ENCODE measurements around the gene PLEKHD1. TPM values are rescaled to one million over a fixed set of nuclear protein-coding genes. Genes with fewer than 3 reads are reported as not detected.

The PLEKHD1 gene
- total RNA-seq, 1 experiment from 2014 or later, result 1.2 TPM

DNA sequence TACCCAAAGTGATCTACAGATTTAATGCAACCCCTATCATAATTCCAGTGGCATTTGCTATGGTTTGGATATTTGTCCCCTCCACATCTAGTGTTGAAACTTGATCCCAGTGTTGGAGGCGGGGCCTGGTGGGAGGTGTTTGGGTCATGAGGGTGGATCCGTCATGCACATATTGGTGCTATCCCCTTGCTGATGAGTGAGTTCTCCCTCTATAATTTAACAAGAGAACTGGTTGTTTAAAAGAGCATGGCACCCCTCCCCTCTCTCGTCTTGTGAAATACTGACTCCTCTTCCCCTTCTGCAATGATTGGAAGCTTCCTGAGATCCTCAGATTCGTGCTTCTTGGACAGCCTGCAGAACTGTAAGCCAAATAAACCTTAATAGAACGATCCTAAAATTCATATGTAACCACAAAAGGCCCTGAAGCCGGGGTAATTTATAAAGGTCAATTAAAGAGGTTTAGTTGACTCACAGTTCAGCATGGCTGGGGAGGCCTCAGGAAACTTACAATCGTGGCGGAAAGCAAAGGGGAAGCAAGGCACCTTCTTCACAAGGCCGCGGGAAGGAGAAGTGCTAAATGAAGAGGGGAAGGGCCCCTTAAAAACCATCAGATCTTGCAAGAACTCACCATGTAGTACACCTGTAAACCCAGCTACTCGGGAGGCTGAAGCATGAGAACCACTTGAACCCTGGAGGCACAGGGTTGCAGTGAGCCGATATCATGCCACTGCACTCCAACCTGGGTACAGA, 44.8 kb upstream of the PLEKHD1 start:
- Histone ChIP-seq H3K27me3 (ENCODE audit: insufficient read depth, low read length) (no peaks in the 10 kb centered on the region), H3K9me2 (ENCODE audit: insufficient read depth) (no peaks in the 10 kb centered on the region), H3K36me3 (ENCODE audit: control insufficient read depth in 1 of 2, insufficient read depth in 2 of 2, low read length in 2 of 2) (peaks cover 0 to 5% of the 10 kb centered on the region in 2 experiments; a peak in 1 of 4 replicates), H3K4me3 (replicated peaks in 1 of 2; ENCODE audit: low read depth in 1 of 2, low read length in 2 of 2) (no peak overlapping the region), H3K4me1 (ENCODE audit: control insufficient read depth in 1 of 2, insufficient read depth in 2 of 2, low read length in 2 of 2) (peaks cover 0 to 6% of the 10 kb centered on the region in 2 experiments; a peak in 2 of 4 replicates), H3K9me3 (ENCODE audit: control insufficient read depth in 1 of 2, insufficient read depth in 1 of 2, low read depth in 1 of 2, low read length in 2 of 2) (no peaks in the 10 kb centered on the region), H3K9ac (ENCODE audit: low read length) (no peak overlapping the region), H4K20me1 (ENCODE audit: insufficient read depth) (0 out of 2 replicates have a peak, but pooled peaks cover 8% of the 10 kb centered on the region), H3K4me2 (ENCODE audit: low read length) (no peak overlapping the region), H3K79me2 (ENCODE audit: insufficient read depth, low read length) (peaks cover 56% of the 10 kb centered on the region), H3K27ac (ENCODE audit: low read depth, low read length) (no peak overlapping the region), H2AFZ (ENCODE audit: low read depth, low read length, poor library complexity, severe bottlenecking) (no peak overlapping the region)
- BruUV-seq (replicated peaks), result no TSS peak
- intact Hi-C loops (cut with micrococcal nuclease), result no loop called here
- ChIA-PET RAD21 (ENCODE audit: low non-redundant PET in 1 of 2, low total read pairs in 2 of 2, uncharacterized antibody in 2 of 2, unreplicated experiment in 2 of 2) (no interaction called here), POLR2A (no interaction called here), CTCF (interaction anchor here (1.5 kb wide), 1 partner anchor 20 kb away, joined by 3 read pairs; no protein-coding TSS in a partner anchor)
- DNase-seq (ENCODE audit: low read depth, low spot score) (no peak), ATAC-seq (no peak; the same call in 1 of the 2 replicates)
- TF ChIP-seq ELF1 (IDR thresholded peaks at IDR 0.05; ENCODE audit: borderline replicate concordance, low read depth), result no peak
- no peak for TF ChIP-seq EZH2phosphoT487 (IDR thresholded peaks at IDR 0.05; ENCODE audit: borderline replicate concordance)
- TF ChIP-seq SIN3A (IDR thresholded peaks at IDR 0.05; ENCODE audit: low read depth), result no peak
- TF ChIP-seq JUND (IDR thresholded peaks at IDR 0.05), result no peak
- no peak for TF ChIP-seq RAD21 (IDR thresholded peaks at IDR 0.05; ENCODE audit: low read depth)
- no peak for TF ChIP-seq CEBPB (IDR thresholded peaks at IDR 0.05; ENCODE audit: low read depth)
- TF ChIP-seq, protein P1, sequence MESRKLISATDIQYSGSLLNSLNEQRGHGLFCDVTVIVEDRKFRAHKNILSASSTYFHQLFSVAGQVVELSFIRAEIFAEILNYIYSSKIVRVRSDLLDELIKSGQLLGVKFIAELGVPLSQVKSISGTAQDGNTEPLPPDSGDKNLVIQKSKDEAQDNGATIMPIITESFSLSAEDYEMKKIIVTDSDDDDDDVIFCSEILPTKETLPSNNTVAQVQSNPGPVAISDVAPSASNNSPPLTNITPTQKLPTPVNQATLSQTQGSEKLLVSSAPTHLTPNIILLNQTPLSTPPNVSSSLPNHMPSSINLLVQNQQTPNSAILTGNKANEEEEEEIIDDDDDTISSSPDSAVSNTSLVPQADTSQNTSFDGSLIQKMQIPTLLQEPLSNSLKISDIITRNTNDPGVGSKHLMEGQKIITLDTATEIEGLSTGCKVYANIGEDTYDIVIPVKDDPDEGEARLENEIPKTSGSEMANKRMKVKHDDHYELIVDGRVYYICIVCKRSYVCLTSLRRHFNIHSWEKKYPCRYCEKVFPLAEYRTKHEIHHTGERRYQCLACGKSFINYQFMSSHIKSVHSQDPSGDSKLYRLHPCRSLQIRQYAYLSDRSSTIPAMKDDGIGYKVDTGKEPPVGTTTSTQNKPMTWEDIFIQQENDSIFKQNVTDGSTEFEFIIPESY (IDR thresholded peaks at IDR 0.05; ENCODE audit: extremely low read depth, insufficient replicate concordance, low read length), result no peak
- TF ChIP-seq EZH2 (IDR thresholded peaks at IDR 0.05), result no peak
- TF ChIP-seq SP1 (IDR thresholded peaks at IDR 0.05; ENCODE audit: low read depth), result no peak
- TF ChIP-seq FOSL1 (IDR thresholded peaks at IDR 0.05; ENCODE audit: low read depth), result no peak
- TF ChIP-seq, protein P2, sequence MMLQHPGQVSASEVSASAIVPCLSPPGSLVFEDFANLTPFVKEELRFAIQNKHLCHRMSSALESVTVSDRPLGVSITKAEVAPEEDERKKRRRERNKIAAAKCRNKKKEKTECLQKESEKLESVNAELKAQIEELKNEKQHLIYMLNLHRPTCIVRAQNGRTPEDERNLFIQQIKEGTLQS (IDR thresholded peaks at IDR 0.05), result no peak
- TF ChIP-seq, protein P3, sequence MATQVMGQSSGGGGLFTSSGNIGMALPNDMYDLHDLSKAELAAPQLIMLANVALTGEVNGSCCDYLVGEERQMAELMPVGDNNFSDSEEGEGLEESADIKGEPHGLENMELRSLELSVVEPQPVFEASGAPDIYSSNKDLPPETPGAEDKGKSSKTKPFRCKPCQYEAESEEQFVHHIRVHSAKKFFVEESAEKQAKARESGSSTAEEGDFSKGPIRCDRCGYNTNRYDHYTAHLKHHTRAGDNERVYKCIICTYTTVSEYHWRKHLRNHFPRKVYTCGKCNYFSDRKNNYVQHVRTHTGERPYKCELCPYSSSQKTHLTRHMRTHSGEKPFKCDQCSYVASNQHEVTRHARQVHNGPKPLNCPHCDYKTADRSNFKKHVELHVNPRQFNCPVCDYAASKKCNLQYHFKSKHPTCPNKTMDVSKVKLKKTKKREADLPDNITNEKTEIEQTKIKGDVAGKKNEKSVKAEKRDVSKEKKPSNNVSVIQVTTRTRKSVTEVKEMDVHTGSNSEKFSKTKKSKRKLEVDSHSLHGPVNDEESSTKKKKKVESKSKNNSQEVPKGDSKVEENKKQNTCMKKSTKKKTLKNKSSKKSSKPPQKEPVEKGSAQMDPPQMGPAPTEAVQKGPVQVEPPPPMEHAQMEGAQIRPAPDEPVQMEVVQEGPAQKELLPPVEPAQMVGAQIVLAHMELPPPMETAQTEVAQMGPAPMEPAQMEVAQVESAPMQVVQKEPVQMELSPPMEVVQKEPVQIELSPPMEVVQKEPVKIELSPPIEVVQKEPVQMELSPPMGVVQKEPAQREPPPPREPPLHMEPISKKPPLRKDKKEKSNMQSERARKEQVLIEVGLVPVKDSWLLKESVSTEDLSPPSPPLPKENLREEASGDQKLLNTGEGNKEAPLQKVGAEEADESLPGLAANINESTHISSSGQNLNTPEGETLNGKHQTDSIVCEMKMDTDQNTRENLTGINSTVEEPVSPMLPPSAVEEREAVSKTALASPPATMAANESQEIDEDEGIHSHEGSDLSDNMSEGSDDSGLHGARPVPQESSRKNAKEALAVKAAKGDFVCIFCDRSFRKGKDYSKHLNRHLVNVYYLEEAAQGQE (IDR thresholded peaks at IDR 0.05; ENCODE audit: low read depth), result no peak
- TF ChIP-seq POLR2A (IDR thresholded peaks at IDR 0.05; ENCODE audit: borderline replicate concordance, extremely low read depth, insufficient read depth, insufficient read length), result no peak
- no peak for TF ChIP-seq EGR1 (IDR thresholded peaks at IDR 0.05; ENCODE audit: low read depth)
- TF ChIP-seq SRF (IDR thresholded peaks at IDR 0.05; ENCODE audit: low read depth), result no peak
- TF ChIP-seq, protein P4, sequence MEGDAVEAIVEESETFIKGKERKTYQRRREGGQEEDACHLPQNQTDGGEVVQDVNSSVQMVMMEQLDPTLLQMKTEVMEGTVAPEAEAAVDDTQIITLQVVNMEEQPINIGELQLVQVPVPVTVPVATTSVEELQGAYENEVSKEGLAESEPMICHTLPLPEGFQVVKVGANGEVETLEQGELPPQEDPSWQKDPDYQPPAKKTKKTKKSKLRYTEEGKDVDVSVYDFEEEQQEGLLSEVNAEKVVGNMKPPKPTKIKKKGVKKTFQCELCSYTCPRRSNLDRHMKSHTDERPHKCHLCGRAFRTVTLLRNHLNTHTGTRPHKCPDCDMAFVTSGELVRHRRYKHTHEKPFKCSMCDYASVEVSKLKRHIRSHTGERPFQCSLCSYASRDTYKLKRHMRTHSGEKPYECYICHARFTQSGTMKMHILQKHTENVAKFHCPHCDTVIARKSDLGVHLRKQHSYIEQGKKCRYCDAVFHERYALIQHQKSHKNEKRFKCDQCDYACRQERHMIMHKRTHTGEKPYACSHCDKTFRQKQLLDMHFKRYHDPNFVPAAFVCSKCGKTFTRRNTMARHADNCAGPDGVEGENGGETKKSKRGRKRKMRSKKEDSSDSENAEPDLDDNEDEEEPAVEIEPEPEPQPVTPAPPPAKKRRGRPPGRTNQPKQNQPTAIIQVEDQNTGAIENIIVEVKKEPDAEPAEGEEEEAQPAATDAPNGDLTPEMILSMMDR (IDR thresholded peaks at IDR 0.05 in 2 of 3, conservative IDR thresholded peaks at IDR 0.05 in 1 of 3; ENCODE audit: borderline replicate concordance in 1 of 3, insufficient read depth in 1 of 3, low read depth in 2 of 3, low read length in 2 of 3), result no peak
- no peak for TF ChIP-seq CBX3 (IDR thresholded peaks at IDR 0.05; ENCODE audit: low read depth)
- no peak for TF ChIP-seq ZFX (IDR thresholded peaks at IDR 0.05)

All from HCT116 (cell line).